GM18907 (cell line): Measurements from ENCODE around the gene EDEM2.
A peak's percentile ranks its signal among the peaks of the same experiment; 100 is the strongest.
"Not testable (repeated sequence)": the region's sequence is repeated elsewhere in the genome, so short reads cannot be mapped to it uniquely, and the experiment has no call there.

Experiments
- ATAC-seq: cut with Tn5 transposase; IDR thresholded peaks from one replicate; pipeline ENCODE4 v1.9.1; 2021; ENCODE audit warnings: mild to moderate bottlenecking, moderate library complexity; ENCODE audit not compliant: unreplicated experiment

The EDEM2 gene

DNA sequence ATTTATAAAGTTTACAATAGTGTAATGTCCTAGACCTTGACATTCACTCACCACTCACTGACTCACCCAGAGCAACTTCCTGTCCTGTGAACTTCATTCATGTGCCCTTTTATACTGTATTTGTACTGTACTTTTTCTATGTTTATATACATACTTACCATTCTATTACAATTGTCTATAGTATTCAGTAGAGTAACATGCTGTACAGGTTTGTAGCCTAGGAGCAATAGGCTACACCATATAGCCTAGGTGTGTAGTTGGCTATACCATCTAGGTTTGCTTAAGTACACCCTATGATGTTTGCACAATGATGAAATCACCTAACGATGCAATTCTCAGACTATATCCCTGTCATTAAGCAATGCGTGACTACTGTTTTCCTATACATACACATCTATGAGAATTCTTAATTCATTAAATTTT lies 17.5 kb downstream of the EDEM2 start:
- ATAC-seq: no peak

- ATAC-seq: no peak
Observed at GRCh38 chr20:35125753-35126152, 21.4 kb downstream of the EDEM2 start.

DNA sequence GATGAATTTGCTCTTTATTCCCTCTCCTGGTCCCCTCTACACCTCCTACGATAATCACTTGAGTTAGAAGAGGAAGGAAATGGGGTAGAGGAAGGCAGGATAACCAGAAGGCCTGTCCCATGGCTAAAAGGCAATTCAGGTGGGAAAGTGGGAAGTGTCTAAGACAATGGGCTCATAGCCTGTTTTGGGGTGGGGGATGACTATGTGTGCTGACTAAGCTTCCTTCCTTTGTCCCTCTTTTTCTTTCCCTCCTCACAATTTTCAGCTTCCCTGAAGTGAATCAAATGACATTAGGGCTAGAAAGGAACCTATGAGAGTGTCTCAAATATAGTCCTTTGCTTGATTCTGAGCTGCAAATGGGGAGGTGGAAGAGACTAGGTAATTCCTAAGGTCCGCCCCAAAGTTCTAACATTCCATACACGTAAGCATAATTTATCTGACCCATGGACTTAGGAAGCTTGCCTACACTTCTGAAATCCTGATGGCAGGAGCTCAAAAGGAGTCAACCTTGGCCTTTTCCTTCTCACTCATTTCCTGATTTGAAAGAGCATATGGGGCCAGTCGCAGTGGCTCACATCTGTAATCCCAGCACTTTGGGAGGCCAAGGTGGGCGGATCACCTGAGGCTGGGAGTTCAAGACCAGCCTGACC lies 24.3 kb downstream of the EDEM2 start:
- no peak for ATAC-seq

DNA sequence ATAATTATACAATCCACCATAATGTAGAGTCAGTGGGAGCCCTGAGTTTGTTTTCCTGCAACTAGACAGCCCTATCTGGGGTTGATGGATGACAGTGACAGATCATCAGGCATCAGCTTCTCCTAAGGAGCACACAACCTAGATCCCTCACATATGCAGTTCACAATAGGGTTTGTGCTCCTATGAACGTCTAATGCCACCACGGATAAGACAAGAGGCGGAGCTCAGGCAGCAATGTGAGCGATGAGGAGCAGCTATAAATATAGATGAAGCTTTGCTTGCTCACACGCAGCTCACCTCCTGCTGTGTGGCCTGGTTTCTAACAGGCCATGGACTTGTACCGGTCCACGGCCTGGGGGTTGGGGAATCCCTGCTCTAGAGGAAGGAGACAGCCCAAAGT lies 25.9 kb downstream of the EDEM2 start:
- ATAC-seq: no peak

DNA sequence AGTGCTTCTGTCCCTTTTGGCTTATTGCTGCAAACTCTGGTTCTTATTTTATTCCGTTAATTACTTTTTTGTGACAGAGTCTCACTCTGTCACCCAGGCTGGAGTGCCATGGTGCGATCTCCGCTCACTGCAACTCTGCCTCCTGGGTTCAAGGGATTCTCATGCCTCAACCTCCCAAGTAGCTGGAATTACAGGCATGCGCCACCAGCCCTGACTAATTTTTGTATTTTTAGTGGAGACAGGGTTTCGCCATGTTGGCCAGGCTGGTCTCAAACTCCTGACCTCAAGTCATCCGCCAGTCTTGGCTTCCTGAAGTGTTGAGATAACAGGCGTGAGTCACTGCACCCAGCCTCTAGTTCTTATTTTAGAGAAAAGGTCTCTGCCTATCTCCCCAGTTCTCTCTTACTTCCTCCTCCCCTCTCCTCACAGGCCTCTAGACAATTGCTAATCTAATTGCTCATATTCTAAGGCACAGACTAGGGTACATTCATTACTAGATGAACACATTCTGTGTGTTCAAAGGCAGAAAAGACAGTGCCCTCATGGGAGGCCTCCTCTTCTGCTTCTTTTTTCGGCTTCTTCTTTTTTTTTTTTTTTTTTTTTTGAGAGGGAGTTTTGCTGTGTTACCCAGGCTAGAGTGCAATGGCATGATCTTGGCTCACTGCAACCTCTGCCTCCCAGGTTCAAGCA lies 27.0 kb downstream of the EDEM2 start:
- ATAC-seq: no peak

DNA sequence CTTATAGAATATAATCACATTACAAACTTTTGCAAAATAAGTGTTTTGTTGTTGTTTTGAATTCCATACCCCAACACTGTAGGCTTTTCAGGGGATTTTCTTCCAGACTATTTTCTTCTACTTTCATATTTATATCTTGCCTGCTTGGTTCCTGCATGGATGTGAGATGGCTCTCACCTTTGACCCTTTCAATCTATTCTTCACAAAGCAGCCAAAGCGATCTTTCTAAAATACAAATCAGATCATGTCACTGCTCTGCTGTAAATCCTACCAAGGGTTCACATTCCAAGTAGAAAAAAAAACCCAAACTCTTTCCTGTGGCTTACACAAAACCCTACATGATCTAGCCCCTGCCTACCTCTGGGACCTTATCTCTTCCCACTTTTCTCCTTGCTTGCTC lies 29.5 kb downstream of the EDEM2 start:
- no peak for ATAC-seq

DNA sequence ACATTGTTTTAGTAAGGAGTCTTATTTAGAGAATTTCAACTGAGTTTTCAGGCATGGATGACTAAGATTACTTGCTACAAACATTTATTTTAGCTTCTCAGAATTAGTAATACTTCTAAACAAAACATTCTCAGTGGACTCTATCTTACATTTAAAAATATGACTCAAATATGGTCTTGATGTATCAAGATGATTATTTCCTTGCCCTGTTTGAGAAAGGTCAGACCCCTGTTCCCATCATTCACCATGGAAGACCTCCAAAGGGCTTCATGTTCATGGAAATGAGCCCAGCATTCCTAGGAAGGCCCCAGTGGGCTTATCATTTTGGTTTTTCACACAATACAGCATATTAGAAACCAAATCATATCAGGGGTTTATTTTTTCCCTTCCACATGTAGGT lies 29.9 kb downstream of the EDEM2 start:
- ATAC-seq: no peak

DNA sequence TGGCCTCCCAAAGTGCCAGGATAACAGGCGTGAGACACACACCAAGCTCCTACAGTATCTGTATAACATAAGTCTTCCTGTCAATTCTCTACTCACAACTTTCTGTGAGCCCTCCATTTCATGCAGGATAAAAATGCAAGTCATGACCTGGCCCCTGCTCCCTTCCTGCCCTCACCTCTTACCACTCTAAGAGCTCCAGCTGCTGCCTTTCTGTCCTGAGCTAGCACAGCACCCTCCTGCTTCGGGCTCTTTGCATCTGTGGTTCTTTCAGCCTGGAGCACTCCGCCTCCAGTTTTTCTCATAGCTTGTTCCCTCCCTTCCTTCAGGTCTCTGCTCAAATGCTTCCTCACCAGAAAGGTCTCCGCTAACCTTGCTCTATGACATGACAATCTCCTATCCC lies 30.9 kb downstream of the EDEM2 start:
- no peak for ATAC-seq

- no peak for ATAC-seq
Observed at GRCh38 chr20:35115606-35116005, 31.5 kb downstream of the EDEM2 start.

DNA sequence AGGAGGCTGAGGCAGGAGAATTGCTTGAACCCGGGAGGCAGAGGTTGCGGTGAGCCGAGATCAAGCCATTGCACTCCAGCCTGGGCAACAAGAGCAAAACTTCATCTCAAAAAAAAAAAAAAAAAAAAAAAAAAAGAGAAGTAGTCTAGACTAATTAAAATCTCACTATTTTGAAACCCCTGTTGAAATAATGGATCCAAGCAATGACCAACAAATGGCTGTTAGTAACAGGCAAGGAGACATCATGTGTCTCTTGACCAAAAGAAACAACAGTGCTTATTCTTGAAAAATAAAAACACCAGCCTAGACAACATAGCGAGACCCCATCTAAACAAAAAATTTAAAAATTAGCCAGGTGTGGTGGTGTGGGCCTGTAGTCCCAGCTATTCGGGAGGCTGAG lies 34.9 kb downstream of the EDEM2 start:
- ATAC-seq: not testable (repeated sequence)

- no peak for ATAC-seq
Observed at GRCh38 chr20:35111141-35111888, 35.8 kb downstream of the EDEM2 start.

DNA sequence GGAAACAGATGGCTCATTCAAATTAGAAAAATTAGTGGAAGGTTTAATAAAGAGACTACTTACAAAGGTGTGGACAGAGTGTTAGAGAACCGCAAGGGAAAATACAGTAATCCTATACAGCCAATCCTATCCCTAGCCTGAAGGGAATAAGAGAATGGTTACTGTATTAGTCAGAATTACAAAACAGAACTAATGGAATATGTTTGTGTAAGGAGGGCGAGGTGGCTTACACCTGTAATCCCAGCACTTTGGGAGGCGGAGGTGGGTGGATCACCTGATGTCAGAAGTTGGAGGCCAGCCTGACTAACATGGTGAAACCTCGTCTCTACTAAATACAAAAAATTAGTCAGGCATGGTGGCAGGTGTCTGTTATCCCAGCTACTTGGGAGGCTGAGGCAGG lies 38.2 kb downstream of the EDEM2 start:
- no peak for ATAC-seq

DNA sequence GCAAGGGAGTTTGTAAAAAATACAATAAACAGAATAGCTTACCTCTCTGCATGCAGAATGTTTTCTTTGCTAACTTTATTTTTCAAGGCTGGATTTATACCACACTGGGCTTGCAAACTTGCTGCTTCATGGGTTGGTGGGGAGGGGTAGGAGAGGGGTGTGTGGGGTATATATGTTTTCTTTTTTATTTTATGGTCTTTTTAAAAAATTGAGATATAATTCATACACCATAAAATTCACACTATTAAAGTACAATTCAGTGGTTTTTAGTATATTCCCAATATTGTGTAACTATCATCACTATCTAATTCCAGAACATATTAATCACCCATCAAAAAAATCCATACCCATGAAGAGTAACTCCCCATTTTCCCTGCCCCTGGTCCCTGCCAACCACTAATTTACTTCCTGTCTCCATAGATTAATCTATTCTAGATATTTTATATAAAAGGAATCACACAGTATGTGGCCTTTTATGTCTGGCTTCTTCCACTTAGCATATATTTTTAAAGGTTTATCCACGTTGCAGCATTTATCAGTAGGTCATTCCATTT lies 40.2 kb downstream of the EDEM2 start:
- ATAC-seq: no peak

- no peak for ATAC-seq
Observed at GRCh38 chr20:35104685-35105295, 42.3 kb downstream of the EDEM2 start.

DNA sequence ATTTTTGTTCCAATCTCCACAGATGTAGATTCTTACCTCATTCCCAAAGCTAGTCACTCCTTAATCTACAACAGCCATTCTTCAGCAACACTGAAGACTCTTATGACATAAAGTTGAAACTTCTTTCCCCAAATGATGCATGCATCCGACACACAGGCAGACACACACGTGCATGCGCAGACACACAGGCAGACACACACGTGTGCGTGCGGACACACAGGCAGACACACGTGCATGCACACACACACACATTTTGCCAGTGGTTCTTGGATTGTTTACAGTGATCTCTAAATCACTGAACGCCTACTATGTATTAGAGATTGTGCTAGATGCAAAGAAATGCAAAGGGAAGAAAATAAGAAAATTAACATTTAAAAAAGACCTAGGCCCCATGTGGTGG lies 45.5 kb downstream of the EDEM2 start:
- no peak for ATAC-seq

DNA sequence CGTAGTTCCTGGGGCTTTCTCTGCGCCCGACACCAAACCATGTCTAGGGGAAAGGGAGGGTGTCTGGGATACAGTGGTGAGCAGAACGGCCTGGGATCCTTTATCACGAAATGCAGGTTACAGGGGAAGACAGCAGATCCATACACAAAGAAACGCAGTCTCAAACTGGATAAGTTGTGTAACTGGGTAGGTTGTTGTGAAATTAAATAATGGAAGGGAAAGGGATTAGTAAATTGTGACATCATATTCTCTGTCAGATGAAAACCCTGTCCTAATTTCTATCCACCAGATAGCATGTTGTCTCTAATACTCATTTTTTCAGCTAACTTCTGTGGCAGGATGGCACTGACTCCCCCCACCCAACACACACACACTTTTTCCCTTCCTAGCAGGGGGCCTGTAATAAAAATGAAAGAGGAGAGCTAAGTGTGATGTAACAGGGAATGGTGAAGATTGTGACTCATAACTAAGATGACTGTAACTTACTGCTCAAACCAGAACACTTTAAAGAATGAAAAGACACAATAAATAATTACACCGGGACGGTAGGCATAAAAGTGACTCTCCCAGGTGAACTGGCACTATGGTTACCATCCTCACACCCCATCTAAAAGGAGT lies 53.8 kb downstream of the EDEM2 start:
- ATAC-seq: no peak

- peak; percentile 94 for ATAC-seq
Observed at GRCh38 chr20:35092524-35093266, 54.4 kb downstream of the EDEM2 start, which contains the start of gene TRPC4AP. Gene TRPC4AP, minus strand, starts transcription at chr20:35092807. Its CDS starts 26 bp downstream, at chr20:35092781.

DNA sequence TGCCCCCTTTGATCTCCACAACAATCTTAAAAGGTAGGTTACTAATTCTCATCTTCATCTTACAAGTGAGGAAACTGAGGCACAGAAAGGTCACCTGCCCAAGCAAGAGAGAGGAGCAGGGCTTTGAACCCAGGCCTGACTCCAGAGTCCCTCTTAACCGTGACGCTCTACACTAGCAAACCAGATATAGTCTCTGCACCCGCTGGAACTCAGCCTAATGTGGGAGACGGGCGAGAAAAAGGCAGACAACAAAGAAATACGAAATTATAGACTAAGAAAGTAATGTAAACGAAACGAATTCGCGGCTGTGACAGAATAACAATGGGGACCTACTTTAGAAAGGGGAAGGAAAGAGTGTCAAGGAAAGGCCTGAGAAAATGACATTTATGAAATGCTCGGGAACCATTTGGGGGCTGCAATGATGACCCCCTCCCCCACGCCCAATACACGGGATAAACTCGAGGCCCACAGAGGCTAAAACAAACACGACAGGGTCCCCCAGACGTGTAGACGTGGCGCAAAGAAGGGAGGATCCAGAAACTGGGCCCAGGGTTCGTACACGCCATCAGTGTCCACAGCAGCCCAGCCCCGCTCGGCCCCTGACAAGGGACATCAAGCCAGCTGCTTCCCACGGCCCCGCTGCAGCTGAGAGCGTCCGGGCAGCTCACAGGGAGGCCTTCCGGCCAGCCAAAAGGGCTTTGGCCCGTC lies 55.2 kb downstream of the EDEM2 start:
- peak; percentile 23 for ATAC-seq
